ENCODE results near the gene ROR2. TPM values are rescaled to one million over a fixed set of nuclear protein-coding genes. Genes with fewer than 3 reads are reported as not detected.

ROR2 gene
- total and polyA plus RNA-seq, 4 donors = 0.13 to 0.84 (median 0.52) TPM

- TF ChIP-seq ATF3 (IDR thresholded peaks at IDR 0.05) (no peak), NR2F2 (IDR thresholded peaks at IDR 0.05) (no peak), ZBTB33 (IDR thresholded peaks at IDR 0.05) (no peak)
These were observed 10.3 kb upstream of the ROR2 start (continued) for GRCh38 chr9:91960367-91960766.

- peaks cover 0 to 7% (median 0%) of the 10 kb centered on the region in 4 donors for H3K4me1 ChIP-seq (ENCODE audit: control insufficient read depth in 4 of 4, insufficient read depth in 4 of 4, low read length in 3 of 4)
- no peak overlapping the region for H3K9ac ChIP-seq (ENCODE audit: low read depth in 1 of 2, low read length in 2 of 2)
- DNase-seq (ENCODE audit: low spot score) = no peak
- H3K27me3 ChIP-seq (ENCODE audit: control insufficient read depth in 4 of 4, insufficient read depth in 4 of 4, low read length in 3 of 4) = no peaks in the 10 kb centered on the region
- no peaks in the 10 kb centered on the region for H3K9me3 ChIP-seq (ENCODE audit: control insufficient read depth in 4 of 4, low read length in 3 of 4)
- 88% methylated on average over 5 of the region's 5 CpGs for WGBS
- no peak overlapping the region for H3K27ac ChIP-seq (ENCODE audit: low read depth in 1 of 2, low read length in 2 of 2)
- TF ChIP-seq EGR1 (IDR thresholded peaks at IDR 0.05; ENCODE audit: low read depth in 2 of 2) = no peak
- TF ChIP-seq GABPA (IDR thresholded peaks at IDR 0.05 in 1 of 2, conservative IDR thresholded peaks at IDR 0.05 in 1 of 2) = no peak
- TF ChIP-seq ZBTB33 (IDR thresholded peaks at IDR 0.05) = no peak
- TF ChIP-seq FOXA1 (IDR thresholded peaks at IDR 0.05) = no peak
- no peaks in the 10 kb centered on the region for H3K36me3 ChIP-seq (ENCODE audit: control insufficient read depth in 4 of 4, insufficient read depth in 3 of 4, low read depth in 1 of 4, low read length in 3 of 4)
- H3K4me3 ChIP-seq (ENCODE audit: low read depth in 1 of 3, low read length in 3 of 3) = no peak overlapping the region
These were observed 8.1 kb upstream of the ROR2 start for GRCh38 chr9:91958174-91958573.

GRCh38 chr9:91954841-91955471 lies 4.9 kb upstream of the ROR2 start:
- peaks cover 0 to 4% (median 2%) of the 10 kb centered on the region in 4 donors for H3K27me3 ChIP-seq (ENCODE audit: control insufficient read depth in 4 of 4, insufficient read depth in 4 of 4, low read length in 3 of 4)
- H3K9ac ChIP-seq (ENCODE audit: low read depth in 1 of 2, low read length in 2 of 2) = no peak overlapping the region
- peaks cover 2 to 15% (median 6%) of the 10 kb centered on the region in 4 donors for H3K4me1 ChIP-seq (ENCODE audit: control insufficient read depth in 4 of 4, insufficient read depth in 4 of 4, low read length in 3 of 4)
- TF ChIP-seq YY1 (IDR thresholded peaks at IDR 0.05) (no peak), RAD21 (IDR thresholded peaks at IDR 0.05) (peak; percentile 74 to 77), CTCF (IDR thresholded peaks at IDR 0.05; ENCODE audit: low read depth, low read length, missing input control) (peak; percentile 36)
- no peak overlapping the region for H3K4me3 ChIP-seq (ENCODE audit: low read depth in 1 of 3, low read length in 3 of 3)
- no peak overlapping the region for H3K27ac ChIP-seq (ENCODE audit: low read depth in 1 of 2, low read length in 2 of 2)
- peaks cover 4 to 8% (median 7%) of the 10 kb centered on the region in 4 donors for H3K9me3 ChIP-seq (ENCODE audit: control insufficient read depth in 4 of 4, low read length in 3 of 4)
- DNase-seq (ENCODE audit: low spot score) = peak; percentile 71
- no peaks in the 10 kb centered on the region for H3K36me3 ChIP-seq (ENCODE audit: control insufficient read depth in 4 of 4, insufficient read depth in 3 of 4, low read depth in 1 of 4, low read length in 3 of 4)
- WGBS = 24% methylated on average over 6 of the region's 6 CpGs

Data from liver (tissue), 9 donors.